Measurements from ENCODE around the gene SRMS.

DNA sequence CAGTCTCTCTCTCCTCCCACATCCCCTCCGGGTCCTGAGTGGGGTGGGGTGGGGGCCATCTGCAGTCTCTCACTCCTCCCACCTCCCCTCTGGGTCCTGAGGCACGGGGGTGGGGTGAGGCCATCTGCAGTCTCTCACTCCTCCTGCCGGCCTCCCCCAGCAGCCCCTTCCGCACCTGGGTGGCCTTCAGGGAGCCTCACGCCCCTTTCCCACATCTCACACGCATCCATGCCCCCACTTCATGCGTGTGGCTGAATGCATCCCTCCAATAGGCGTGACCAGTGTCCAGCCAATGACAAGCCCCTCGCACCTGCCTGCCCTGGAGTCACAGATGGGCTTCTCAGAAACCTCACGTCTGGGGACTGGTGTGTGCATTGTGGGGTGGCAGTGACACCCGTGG is 993 bp upstream of the SRMS start:
- TF ChIP-seq EZH2 (IDR thresholded peaks at IDR 0.05) (no peak), POLR2AphosphoS5 (IDR thresholded peaks at IDR 0.05; ENCODE audit: borderline replicate concordance, low read depth, low read length) (no peak)
